Lower leg skin (tissue), 3 donors: Measurements from ENCODE around the gene ALKBH3.

Source experiments
- POLR2A ChIP-seq, 2 donors: fragments of 450-650 bp; IDR thresholded peaks; one replicate each; pipeline ENCODE4 v1.6.1; 2016 to 2017; ENCODE audit warnings: antibody characterized with exemption in 2 of 2, mild to moderate bottlenecking in 1 of 2, moderate library complexity in 1 of 2
- TF ChIP-seq, protein P1 (sequence below), 3 donors: fragments of 450-650 bp; IDR thresholded peaks; one replicate each; pipeline ENCODE4 v1.5.1; 2016; ENCODE audit warnings: antibody characterized with exemption in 3 of 3, mild to moderate bottlenecking in 3 of 3, moderate library complexity in 2 of 3

DNA sequence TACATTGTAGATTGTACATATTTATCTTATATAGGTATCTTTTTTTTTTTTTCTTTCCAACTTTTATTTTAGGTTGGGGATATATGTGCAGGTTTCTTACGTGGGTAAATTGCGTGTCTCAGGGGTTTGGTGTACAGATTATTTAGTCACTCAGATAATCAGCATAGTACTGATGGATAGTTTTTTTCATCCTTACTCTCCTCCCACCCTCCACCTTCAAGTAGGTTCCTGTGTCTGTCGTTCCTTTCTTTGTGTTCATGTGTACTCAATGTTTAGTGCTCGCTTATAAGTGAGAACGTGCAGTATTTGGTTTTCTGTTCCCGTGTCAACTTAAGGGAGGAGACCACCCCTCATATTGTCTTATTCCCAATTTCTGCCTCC, 71.4 kb downstream of the ALKBH3 start:
- TF ChIP-seq, protein P1, sequence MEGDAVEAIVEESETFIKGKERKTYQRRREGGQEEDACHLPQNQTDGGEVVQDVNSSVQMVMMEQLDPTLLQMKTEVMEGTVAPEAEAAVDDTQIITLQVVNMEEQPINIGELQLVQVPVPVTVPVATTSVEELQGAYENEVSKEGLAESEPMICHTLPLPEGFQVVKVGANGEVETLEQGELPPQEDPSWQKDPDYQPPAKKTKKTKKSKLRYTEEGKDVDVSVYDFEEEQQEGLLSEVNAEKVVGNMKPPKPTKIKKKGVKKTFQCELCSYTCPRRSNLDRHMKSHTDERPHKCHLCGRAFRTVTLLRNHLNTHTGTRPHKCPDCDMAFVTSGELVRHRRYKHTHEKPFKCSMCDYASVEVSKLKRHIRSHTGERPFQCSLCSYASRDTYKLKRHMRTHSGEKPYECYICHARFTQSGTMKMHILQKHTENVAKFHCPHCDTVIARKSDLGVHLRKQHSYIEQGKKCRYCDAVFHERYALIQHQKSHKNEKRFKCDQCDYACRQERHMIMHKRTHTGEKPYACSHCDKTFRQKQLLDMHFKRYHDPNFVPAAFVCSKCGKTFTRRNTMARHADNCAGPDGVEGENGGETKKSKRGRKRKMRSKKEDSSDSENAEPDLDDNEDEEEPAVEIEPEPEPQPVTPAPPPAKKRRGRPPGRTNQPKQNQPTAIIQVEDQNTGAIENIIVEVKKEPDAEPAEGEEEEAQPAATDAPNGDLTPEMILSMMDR (IDR thresholded peaks at IDR 0.05): no peak
- TF ChIP-seq POLR2A (IDR thresholded peaks at IDR 0.05): no peak
